Sigmoid colon (tissue), 7 donors: ENCODE data around the gene CDX1. TPM values are rescaled to one million over a fixed set of nuclear protein-coding genes. Genes with fewer than 3 reads are reported as not detected.

ENCODE experiments used
- DNase-seq: peaks from one replicate; pipeline ENCODE4 v3.0.0-alpha.2; 2019
- H3K27ac ChIP-seq, 4 donors: fragments of 200-600 bp; sonication (generic); one replicate each; pipeline ENCODE4 v1.5.1; 2016 to 2019; ENCODE audit warnings: mild to moderate bottlenecking in 1 of 4
- H3K27me3 ChIP-seq, 3 donors: fragments of 200-600 bp; sonication (generic); one replicate each; pipeline ENCODE4 v1.5.1; 2019; ENCODE audit warnings: mild to moderate bottlenecking in 1 of 3
- H3K36me3 ChIP-seq, 4 donors: fragments of 200-600 bp; sonication (generic); one replicate each; pipeline ENCODE4 v1.5.1; 2016 to 2019
- H3K4me1 ChIP-seq, 4 donors: fragments of 200-600 bp; sonication (generic); one replicate each; pipeline ENCODE4 v1.5.1; 2017 to 2019
- H3K4me3 ChIP-seq, 4 donors: fragments of 200-600 bp; sonication (generic); one replicate each; pipeline ENCODE4 v1.5.1; 2017 to 2019; ENCODE audit warnings: mild to moderate bottlenecking in 2 of 4, moderate library complexity in 1 of 4
- H3K9me3 ChIP-seq, 4 donors: fragments of 200-600 bp in 3 of 4; sonication (generic) in 3 of 4; one replicate each; pipeline versions ENCODE4 v1.5.1 to v1.6.1; 2013 to 2019
- EP300 ChIP-seq, 4 donors: sonication (generic); formaldehyde crosslinking; IDR thresholded peaks; one replicate each; pipeline ENCODE4 v1.6.1; 2017; ENCODE audit warnings: antibody characterized with exemption in 4 of 4
- POLR2A ChIP-seq, 2 donors: fragments of 450-650 bp; IDR thresholded peaks; one replicate each; pipeline ENCODE4 v1.6.1; 2016; ENCODE audit warnings: antibody characterized with exemption in 2 of 2, mild to moderate bottlenecking in 2 of 2, moderate library complexity in 2 of 2
- POLR2AphosphoS5 ChIP-seq, 4 donors: sonication (generic); formaldehyde crosslinking; IDR thresholded peaks; one replicate each; pipeline ENCODE4 v1.6.1; 2017; ENCODE audit warnings: antibody characterized with exemption in 4 of 4
- WGBS, 2 donors: extraction: QIAGEN DNeasy Blood & Tissue Kit; methylation state at CpG; one replicate each; pipeline ENCODE4 v1.1.7; 2013; 5-methylcytosine and 5-hydroxymethylcytosine counted together
- intact Hi-C: fragments of 100-400 bp; cut with DNase I; formaldehyde crosslinking; loops from one replicate; pipeline ENCODE4 v1.15.1; 2023
- polyA plus RNA-seq, 3 donors: library from polyadenylated mRNA; stranded (reverse); fragments of 200-250 nt; gene quantifications; one replicate each; pipeline ENCODE4 v1.2.3, GENCODE V29; 2013
- total RNA-seq, 4 donors: library from RNA; depleted of rRNA; stranded (reverse); fragments of >200 nt; gene quantifications; one replicate each; pipeline ENCODE4 v1.1.0, GENCODE V29; 2016
- TF ChIP-seq, protein P1 (sequence below), 4 experiments: fragments of 450-650 bp in 3 of 4; fragments of 200-600 bp in 1 of 4; IDR thresholded peaks; one replicate each; pipeline ENCODE4 v1.5.1; 2016 to 2019; ENCODE audit warnings: antibody characterized with exemption in 4 of 4, mild to moderate bottlenecking in 3 of 4, moderate library complexity in 2 of 4
- donor health status: healthy with polysubstance abuse.
- donor health status: Bipolar disorder and iron deficiency.
- donor health status: healthy.

The CDX1 gene
- total RNA-seq (1 to 10 TPM in 1 of 4 donors, under 1 TPM in 1, not detected in 2; 0.71 to 1.4 TPM), polyA plus RNA-seq (100 to 1,000 TPM; 325 to 455 (median 330) TPM)

DNA sequence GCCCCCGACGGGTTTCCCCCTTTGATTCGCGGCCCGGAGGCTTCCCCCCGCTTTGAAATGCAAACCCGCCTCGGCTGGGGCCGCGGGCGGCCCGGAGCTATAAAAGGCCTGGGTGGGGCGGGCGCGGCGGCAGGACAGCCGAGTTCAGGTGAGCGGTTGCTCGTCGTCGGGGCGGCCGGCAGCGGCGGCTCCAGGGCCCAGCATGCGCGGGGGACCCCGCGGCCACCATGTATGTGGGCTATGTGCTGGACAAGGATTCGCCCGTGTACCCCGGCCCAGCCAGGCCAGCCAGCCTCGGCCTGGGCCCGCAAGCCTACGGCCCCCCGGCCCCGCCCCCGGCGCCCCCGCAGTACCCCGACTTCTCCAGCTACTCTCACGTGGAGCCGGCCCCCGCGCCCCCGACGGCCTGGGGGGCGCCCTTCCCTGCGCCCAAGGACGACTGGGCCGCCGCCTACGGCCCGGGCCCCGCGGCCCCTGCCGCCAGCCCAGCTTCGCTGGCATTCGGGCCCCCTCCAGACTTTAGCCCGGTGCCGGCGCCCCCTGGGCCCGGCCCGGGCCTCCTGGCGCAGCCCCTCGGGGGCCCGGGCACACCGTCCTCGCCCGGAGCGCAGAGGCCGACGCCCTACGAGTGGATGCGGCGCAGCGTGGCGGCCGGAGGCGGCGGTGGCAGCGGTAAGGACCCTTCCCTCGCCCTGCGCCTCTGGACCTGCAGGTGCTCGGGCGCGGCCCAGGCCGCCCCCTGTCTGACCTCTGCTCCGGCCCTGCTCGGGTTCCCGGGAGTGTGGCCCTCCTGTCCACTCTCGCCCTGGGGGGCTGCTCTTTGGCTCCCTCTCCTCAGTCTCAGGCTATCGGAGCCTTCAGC is at the start of gene CDX1:
Gene CDX1, plus strand, starts transcription at position 129 of the 862 bp plus-strand sequence. Its CDS starts 99 bp downstream, at position 228.
- Histone ChIP-seq H3K27me3 (peaks cover 7 to 34% (median 9%) of the 10 kb centered on the region in 3 donors), H3K4me1 (peaks cover 0 to 7% (median 0%) of the 10 kb centered on the region in 4 donors), H3K27ac (peak within 1 kb of the TSS in 1 of 4 donors; percentile 55), H3K9me3 (no peaks in the 10 kb centered on the region), H3K36me3 (no peaks in the 10 kb centered on the region), H3K4me3 (peak within 1 kb of the TSS in 1 of 4 donors; percentile 25)
- 12 to 31% methylated on average over 93 of the region's 93 CpGs for WGBS, 2 donors
- TF ChIP-seq POLR2A (IDR thresholded peaks at IDR 0.05): peak in 1 of 2 donors; percentile 31
- TF ChIP-seq POLR2AphosphoS5 (IDR thresholded peaks at IDR 0.05): no peak
- no peak for DNase-seq
- intact Hi-C loops: loop anchor here (10.0 kb wide), 1 partner anchor 188 kb away; the partner anchor contains the start of gene TCOF1

DNA sequence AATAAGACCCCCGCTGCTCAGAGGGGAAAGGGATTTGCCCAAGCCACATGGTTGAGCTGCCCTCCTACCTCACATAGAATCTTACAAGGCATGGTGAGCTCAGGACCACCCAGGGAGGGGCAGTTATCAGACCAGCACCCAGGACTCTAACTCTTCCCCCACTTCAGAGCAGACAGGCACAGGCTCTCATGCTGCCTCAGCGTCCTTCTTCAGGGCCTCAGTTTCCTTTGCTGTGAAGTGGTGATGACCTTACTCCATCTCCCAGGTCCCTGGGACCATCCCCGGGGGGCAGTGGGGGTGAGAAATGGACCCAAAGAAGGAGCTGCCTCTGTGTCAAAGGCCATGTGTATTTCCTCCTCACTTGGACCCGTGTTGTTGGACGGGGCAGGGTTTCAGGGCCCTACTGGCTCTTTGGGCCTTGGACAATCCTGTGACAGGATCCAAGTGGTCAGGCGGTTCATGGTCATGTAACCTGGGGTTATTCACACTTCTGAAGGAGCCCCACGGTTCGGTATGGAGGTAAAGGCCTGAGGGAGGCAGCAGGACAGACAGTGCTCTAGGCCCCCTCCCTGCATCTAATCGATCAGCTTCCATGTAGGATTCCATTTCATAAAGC is 48.5 kb upstream of the CDX1 start:
- Histone ChIP-seq H3K4me1 (peaks cover 0 to 4% (median 0%) of the 10 kb centered on the region in 4 donors), H3K27me3 (no peaks in the 10 kb centered on the region), H3K9me3 (no peaks in the 10 kb centered on the region), H3K27ac (no peak overlapping the region), H3K4me3 (no peak overlapping the region), H3K36me3 (peaks cover 8 to 79% (median 26%) of the 10 kb centered on the region in 4 donors)
- WGBS, 2 donors: 87 to 91% methylated on average over 9 of the region's 9 CpGs
- TF ChIP-seq EP300 (IDR thresholded peaks at IDR 0.05) (no peak), POLR2AphosphoS5 (IDR thresholded peaks at IDR 0.05) (no peak)
- TF ChIP-seq, protein P1, sequence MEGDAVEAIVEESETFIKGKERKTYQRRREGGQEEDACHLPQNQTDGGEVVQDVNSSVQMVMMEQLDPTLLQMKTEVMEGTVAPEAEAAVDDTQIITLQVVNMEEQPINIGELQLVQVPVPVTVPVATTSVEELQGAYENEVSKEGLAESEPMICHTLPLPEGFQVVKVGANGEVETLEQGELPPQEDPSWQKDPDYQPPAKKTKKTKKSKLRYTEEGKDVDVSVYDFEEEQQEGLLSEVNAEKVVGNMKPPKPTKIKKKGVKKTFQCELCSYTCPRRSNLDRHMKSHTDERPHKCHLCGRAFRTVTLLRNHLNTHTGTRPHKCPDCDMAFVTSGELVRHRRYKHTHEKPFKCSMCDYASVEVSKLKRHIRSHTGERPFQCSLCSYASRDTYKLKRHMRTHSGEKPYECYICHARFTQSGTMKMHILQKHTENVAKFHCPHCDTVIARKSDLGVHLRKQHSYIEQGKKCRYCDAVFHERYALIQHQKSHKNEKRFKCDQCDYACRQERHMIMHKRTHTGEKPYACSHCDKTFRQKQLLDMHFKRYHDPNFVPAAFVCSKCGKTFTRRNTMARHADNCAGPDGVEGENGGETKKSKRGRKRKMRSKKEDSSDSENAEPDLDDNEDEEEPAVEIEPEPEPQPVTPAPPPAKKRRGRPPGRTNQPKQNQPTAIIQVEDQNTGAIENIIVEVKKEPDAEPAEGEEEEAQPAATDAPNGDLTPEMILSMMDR (IDR thresholded peaks at IDR 0.05): no peak
- peak; percentile 54 for DNase-seq
- intact Hi-C loops: no loop called here

DNA sequence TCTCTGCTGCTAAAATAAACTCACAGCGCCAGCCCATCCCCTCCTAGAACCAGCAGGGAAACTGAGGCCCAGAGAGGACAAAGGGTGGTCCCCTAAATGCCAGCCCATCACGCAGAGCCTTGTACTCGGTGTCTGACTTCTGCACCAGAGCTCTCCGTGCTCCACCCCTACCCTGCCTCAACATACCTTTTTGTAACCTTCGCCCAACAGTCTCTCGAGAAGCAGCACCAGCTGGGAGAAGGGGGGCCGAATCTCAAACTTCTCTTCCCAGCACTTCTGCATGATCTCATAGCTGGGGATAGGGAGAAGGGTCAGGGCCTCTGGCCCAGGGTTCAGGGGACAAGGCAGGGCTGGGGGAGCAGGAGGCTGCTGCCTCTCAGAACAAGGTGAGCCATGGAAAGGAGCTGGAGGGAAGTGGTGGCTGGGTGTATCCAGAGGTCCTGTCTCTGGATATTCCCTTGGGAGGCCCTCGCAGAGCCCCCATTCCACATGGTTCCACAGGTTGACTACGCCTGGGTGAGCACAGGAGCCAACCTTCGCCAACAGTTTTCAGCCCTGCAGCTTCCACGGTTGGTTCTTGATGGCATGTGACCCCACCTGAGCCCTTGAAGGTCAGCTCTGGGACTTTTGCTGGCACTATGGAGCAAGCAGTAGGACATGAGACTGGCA is 47.9 kb upstream of the CDX1 start:
- H3K9me3 ChIP-seq: no peaks in the 10 kb centered on the region
- H3K36me3 ChIP-seq: peaks cover 8 to 86% (median 30%) of the 10 kb centered on the region in 4 donors
- H3K27ac ChIP-seq: no peak overlapping the region
- H3K4me1 ChIP-seq: no peaks in the 10 kb centered on the region
- TF ChIP-seq EP300 (IDR thresholded peaks at IDR 0.05) (no peak), POLR2AphosphoS5 (IDR thresholded peaks at IDR 0.05) (no peak), POLR2A (IDR thresholded peaks at IDR 0.05) (no peak)
- TF ChIP-seq, protein P1 (IDR thresholded peaks at IDR 0.05): no peak
- DNase-seq: peak; percentile 55
- 86 to 92% methylated on average over 11 of the region's 11 CpGs for WGBS, 2 donors
- H3K27me3 ChIP-seq: no peaks in the 10 kb centered on the region
- intact Hi-C loops: no loop called here
- no peak overlapping the region for H3K4me3 ChIP-seq

DNA sequence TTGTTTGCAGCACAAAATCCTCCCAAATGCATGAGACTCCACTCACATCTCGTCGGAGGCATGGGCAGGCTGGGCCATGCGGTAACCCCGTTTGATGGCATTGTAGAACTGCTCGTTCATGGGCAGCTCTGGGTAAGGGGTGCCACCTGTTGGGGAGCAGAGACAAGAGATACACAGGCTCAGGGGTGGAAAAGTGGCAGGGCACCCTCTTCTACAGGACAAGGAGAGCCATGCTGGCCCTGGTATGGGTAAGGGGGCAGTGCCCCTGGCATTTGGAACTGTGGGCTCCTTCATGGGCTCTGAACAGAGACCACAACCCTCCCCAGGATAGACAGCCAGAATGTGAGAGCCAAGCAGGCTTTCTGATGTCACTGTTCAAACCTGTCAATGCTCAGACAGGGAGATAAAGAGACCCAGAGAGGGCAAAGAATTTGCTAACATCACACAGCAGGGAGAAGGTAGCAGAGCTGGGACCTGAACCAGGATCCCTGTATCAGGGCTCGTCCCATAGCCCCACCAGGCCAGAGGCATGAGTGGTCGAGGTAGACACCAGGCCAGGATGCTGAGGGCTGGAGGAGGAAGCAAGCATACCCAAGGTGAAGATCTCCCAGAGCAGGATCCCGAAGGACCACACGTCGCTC is 47.0 kb upstream of the CDX1 start:
- TF ChIP-seq POLR2A (IDR thresholded peaks at IDR 0.05) (no peak), POLR2AphosphoS5 (IDR thresholded peaks at IDR 0.05) (no peak), EP300 (IDR thresholded peaks at IDR 0.05) (no peak)
- TF ChIP-seq, protein P1 (IDR thresholded peaks at IDR 0.05): no peak
- H3K4me1 ChIP-seq: no peaks in the 10 kb centered on the region
- H3K27me3 ChIP-seq: no peaks in the 10 kb centered on the region
- H3K4me3 ChIP-seq: no peak overlapping the region
- peaks cover 8 to 94% (median 34%) of the 10 kb centered on the region in 4 donors for H3K36me3 ChIP-seq
- H3K27ac ChIP-seq: no peak overlapping the region
- DNase-seq: peak; percentile 60
- H3K9me3 ChIP-seq: no peaks in the 10 kb centered on the region
- WGBS, 2 donors: 80 to 88% methylated on average over 10 of the region's 10 CpGs
- intact Hi-C loops: no loop called here
